Motor neuron (in vitro differentiated cells): Measurements from ENCODE around the gene NDE1. TPM values are rescaled to one million over a fixed set of nuclear protein-coding genes. Genes with fewer than 3 reads are reported as not detected.
A peak's percentile ranks its signal among the peaks of the same experiment; 100 is the strongest.
"Not testable (repeated sequence)": the region's sequence is repeated elsewhere in the genome, so short reads cannot be mapped to it uniquely, and the experiment has no call there.

Source experiments
- ATAC-seq, 8 experiments: fragments of 200-7000 bp; cut with Tn5 transposase; replicated peaks in 6 of 8; 2 replicates each; pipeline ENCODE4 v1.8.0; 2021; ENCODE audit warnings: mild to moderate bottlenecking in 8 of 8, moderate library complexity in 8 of 8
- H3K27ac ChIP-seq, 2 donors: fragments of 250-450 bp; sonication (Bioruptor Pico); 2 replicates each; pipeline ENCODE4 v1.9.0; 2021; ENCODE audit warnings: antibody characterized with exemption in 2 of 2, mild to moderate bottlenecking in 2 of 2, moderate library complexity in 1 of 2
- H3K4me1 ChIP-seq, 2 donors: fragments of 250-450 bp; sonication (Bioruptor Pico); replicated peaks in 1 of 2; 2 replicates each; pipeline ENCODE4 v1.6.1; 2021; ENCODE audit warnings: antibody characterized with exemption in 2 of 2, mild to moderate bottlenecking in 2 of 2, moderate library complexity in 1 of 2
- H3K4me3 ChIP-seq, 5 donors: fragments of 250-450 bp; sonication (Bioruptor Pico); 2 replicates each; pipeline ENCODE4 v1.9.0; 2021; ENCODE audit warnings: antibody characterized with exemption in 5 of 5, mild to moderate bottlenecking in 5 of 5, moderate library complexity in 4 of 5
- WGBS, 10 experiments: fragments of 450-650 bp; shearing (Covaris generic); methylation state at CpG; one replicate each; pipeline ENCODE4 v1.0.0; 2022; 5-methylcytosine and 5-hydroxymethylcytosine counted together
- in situ Hi-C, 9 experiments: fragments of 400-800 bp; cut with MboI; loops; one replicate each; pipeline ENCODE4 v1.15.0; 2021; ENCODE audit warnings: low sequenced_read_pairs in 9 of 9, low pct_unique_long_range_greater_than_20kb in 2 of 9; ENCODE audit not compliant: unreplicated experiment in 9 of 9
- total RNA-seq, 8 experiments: library from RNA; unstranded; fragments of 300-600 nt; gene quantifications; 2 replicates each; pipeline versions ENCODE4 v1.2.3 to v1.2.4, GENCODE V29; 2022

Gene NDE1, protein sequence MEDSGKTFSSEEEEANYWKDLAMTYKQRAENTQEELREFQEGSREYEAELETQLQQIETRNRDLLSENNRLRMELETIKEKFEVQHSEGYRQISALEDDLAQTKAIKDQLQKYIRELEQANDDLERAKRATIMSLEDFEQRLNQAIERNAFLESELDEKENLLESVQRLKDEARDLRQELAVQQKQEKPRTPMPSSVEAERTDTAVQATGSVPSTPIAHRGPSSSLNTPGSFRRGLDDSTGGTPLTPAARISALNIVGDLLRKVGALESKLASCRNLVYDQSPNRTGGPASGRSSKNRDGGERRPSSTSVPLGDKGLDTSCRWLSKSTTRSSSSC
- total RNA-seq, result 10 to 100 TPM in 6 of 8 experiments, 1 to 10 TPM in 2; 7.5 to 36.3 (median 14.4) TPM

DNA sequence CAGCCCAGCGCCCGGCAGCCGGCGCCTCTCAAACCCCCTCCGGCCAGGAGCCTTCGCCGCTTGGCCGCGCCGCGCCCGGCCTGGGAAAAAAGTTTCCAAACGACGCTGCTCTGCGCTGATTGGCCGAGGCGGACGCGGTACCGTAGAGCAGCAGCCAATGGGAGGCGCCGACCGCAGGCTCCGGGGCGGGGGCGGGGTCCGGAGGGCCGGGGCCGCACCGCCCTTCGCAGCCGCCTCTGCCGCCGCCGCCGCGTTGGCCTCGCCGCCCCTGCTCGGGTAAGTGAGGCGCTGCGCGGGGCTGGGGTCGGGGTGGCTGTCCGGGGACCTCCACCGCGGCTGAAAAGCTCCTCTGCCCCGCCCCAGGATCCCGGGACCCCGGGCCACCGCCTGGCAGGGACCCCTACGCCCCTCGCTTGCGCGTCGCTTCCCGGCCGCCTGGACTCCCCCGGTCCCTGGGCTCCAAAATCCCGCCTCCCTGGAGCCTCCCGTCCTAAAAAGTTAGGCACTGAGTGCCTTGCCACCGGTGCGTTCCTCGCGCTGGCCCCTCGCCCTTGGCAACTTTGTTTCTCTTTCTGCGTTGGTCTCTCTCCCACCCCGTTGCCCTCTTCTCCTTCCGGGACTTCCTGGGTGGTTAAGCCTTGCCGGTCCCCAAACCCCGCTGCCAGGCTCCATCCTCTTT lies at the start of gene NDE1:
TSS of gene NDE1 (plus strand) at position 227 of the 679 bp plus-strand sequence. CDS start 14,534 bp downstream, outside the sequence.
- Histone ChIP-seq H3K4me3 (peak within 1 kb of the TSS; percentile 52 to 82 (median 61)), H3K4me1 (peaks cover 0 to 2% of the 10 kb centered on the region in 2 donors), H3K27ac (peak within 1 kb of the TSS in 1 of 2 donors; percentile 56)
- WGBS, 10 experiments, result 0 to 6% (median 0%) methylated on average over 1 to 6 of the region's 71 CpGs; no CpG with 5 or more reads in 6 of the 10 experiments
- in situ Hi-C loops, result loop anchor here in 1 of 9 experiments (25.0 kb wide), 1 partner anchor 112 kb away; no protein-coding TSS in a partner anchor
- ATAC-seq, result peak; percentile 94 to 99 (median 98)

DNA sequence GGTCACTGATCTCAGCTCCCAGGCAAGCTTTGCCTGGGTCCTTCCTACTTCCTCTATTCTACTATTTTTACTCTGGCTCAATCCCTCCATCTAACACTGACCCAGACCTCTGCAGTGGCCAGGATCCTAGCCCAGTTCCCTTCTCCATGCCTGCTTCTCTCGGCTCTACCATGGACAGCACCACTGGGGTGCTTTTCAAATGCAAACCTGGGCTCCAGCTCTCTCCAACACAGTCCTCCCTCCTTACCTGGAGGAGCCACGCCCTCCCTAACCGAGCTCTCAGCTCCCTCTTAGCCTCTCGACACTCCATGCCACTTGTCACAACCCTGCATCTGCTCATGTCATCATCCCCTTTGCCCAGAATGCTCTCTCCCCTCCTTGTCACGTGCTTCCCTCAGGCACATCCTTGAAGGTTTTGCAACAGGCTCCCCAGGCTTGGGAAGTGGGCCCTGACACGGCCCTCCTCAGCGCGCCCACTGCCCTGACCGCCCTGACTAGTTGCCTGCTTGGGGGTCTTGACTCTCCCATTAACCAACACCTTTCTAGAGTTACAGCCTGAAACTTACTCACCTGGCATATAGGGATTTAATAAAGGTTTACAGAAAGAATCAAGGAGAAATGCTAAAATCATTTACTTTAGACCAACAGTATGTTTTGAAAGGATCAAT lies 48.7 kb upstream of the NDE1 start:
- H3K27ac ChIP-seq, result no peak overlapping the region
- WGBS, 10 experiments, result 0 to 100% (median 76%) methylated on average over 1 to 9 of the region's 9 CpGs; no CpG with 5 or more reads in 2 of the 10 experiments
- H3K4me3 ChIP-seq, result no peak overlapping the region
- in situ Hi-C loops, result loop anchor here in 1 of 9 experiments (25.0 kb wide), 1 partner anchor 111 kb away; no protein-coding TSS in a partner anchor
- peaks cover 0 to 7% of the 10 kb centered on the region in 2 donors for H3K4me1 ChIP-seq
- no peak for ATAC-seq

DNA sequence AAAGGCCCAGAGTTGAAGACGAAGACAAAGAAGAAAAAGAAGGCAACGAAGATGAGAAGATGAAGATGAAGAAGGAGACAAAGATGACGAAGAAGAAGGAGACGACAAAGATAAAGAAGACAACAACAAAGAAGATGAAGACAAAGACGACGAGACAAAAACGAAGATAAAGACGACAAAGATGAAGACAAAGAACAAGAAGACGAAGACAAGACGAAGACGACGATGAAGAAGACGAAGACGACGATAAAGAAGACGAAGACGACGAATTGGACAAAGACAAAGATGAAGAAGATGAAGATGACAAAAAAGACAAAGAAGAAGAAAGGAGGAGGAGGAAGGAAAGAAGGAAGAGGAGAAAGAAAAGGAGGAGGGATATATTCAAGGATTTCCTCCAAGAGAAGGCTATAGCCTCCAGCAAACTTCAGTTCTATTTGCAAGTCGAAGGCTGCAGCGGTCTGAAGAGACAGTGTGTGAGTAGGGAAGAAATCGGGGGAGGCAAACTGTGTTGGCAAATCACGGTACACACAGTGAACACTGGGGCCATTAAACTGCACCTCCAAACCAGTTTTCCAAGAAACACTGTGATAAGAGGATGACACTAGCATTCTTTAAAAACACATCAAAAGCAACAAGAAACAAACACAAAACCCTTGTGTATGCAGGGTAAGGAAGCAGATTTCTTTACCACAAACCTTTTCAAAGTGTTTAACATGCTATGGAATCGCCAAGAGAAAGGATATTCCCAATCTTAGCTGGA lies 47.6 kb upstream of the NDE1 start:
- no peak for ATAC-seq
- Histone ChIP-seq H3K4me3 (no peak overlapping the region), H3K4me1 (peaks cover 0 to 7% of the 10 kb centered on the region in 2 donors), H3K27ac (no peak overlapping the region)
- in situ Hi-C loops, result loop anchor here in 1 of 9 experiments (25.0 kb wide), 1 partner anchor 110 kb away; no protein-coding TSS in a partner anchor
- 88 to 100% (median 92%) methylated on average over 3 to 23 of the region's 23 CpGs for WGBS, 10 experiments

DNA sequence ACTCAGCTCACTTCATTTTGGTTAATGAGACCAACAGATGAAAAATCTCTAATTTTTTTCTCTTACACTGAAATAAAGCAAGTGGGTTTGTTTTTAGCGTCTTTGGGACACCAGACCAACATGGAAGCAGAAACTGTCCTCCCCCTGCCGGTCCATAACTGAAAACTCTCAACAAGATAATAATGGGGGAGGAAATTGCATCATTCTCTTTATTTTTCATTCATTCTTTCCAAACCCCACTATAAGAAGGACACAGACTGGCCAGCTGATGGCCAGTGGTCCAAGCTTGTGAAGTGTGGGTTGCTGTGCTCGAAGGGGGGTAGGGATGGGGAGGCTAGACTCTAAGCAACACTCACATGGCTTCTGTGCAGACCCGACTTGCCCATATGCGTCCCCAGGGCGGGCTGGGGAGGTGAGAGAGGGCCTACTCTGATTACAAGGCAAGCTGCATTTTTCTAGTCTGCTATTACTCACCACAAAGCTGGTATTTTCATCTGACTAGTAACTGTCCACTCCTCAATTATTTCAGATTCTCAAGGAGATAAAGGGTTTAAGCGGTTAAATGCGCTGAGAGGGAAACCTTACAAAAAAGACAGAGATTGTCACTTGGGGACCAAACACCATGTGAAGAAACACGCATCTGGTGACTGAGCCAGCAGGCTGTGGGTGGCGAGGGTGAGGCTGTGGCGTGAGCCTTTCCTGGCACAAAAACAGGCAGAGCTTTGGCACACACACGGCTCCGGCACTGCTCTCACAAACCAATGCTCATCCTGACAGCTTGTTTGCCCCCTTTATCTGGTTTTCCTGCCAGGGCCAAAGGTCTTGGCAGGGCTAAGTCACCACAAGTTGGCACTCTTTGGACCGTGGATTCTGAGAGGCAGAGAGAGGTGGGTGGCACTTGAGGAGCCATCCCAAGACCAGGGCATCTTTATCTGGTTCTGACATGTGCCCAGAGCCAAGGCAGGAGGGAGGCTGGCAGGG lies 45.3 kb upstream of the NDE1 start:
- no peak overlapping the region for H3K27ac ChIP-seq
- in situ Hi-C loops, result loop anchor here in 1 of 9 experiments (25.0 kb wide), 1 partner anchor 108 kb away; no protein-coding TSS in a partner anchor

DNA sequence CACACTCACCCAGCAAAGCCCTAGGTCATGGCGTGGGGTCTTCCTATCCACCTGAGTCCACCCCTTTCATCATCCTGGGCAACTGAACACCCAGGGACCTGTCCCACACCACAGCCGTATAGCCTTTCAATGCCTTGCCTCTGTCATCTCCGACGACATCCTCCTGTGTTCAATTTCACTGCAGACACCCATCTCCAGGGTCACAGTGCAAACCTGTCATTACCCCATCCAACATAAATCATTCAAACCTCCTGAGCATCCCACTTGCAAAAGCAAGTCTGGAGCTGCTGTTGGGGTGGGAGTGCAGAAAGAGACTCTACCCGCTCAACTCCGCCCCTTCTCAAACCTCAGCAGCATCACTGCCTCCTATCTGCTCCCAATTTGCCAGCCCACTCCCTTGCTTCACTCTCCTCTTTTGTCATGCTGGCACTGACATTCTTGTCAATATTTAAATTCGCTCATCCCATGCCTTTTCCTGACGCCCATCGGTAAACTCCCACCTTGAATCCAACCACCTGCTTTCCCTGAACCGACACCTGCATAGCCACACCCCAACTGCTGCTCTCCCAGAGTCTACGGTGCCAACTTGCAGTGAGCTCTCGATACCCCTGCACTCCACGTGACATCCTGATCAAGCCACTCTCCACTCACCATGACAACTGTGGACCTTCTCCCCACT lies 44.1 kb upstream of the NDE1 start:
- Histone ChIP-seq H3K27ac (peak overlapping the region in 1 of 2 donors; percentile 64), H3K4me3 (no peak overlapping the region), H3K4me1 (peaks cover 0 to 7% of the 10 kb centered on the region in 2 donors)
- peak in 5 of 8 experiments; percentile 67 to 76 (median 71) for ATAC-seq
- WGBS, 10 experiments, result 79 to 100% (median 89%) methylated on average over 3 to 8 of the region's 13 CpGs; no CpG with 5 or more reads in 3 of the 10 experiments
- in situ Hi-C loops, result loop anchor here in 1 of 9 experiments (25.0 kb wide), 1 partner anchor 106 kb away; no protein-coding TSS in a partner anchor

More for the DNA sequence above, 45.3 kb upstream of the NDE1 start:
- peak in 2 of 8 experiments; percentile 58 to 61 for ATAC-seq
- no peak overlapping the region for H3K4me3 ChIP-seq
- 20 to 96% (median 87%) methylated on average over 1 to 11 of the region's 14 CpGs; no CpG with 5 or more reads in 4 of the 10 experiments for WGBS, 10 experiments
- H3K4me1 ChIP-seq, result peaks cover 0 to 7% of the 10 kb centered on the region in 2 donors

DNA sequence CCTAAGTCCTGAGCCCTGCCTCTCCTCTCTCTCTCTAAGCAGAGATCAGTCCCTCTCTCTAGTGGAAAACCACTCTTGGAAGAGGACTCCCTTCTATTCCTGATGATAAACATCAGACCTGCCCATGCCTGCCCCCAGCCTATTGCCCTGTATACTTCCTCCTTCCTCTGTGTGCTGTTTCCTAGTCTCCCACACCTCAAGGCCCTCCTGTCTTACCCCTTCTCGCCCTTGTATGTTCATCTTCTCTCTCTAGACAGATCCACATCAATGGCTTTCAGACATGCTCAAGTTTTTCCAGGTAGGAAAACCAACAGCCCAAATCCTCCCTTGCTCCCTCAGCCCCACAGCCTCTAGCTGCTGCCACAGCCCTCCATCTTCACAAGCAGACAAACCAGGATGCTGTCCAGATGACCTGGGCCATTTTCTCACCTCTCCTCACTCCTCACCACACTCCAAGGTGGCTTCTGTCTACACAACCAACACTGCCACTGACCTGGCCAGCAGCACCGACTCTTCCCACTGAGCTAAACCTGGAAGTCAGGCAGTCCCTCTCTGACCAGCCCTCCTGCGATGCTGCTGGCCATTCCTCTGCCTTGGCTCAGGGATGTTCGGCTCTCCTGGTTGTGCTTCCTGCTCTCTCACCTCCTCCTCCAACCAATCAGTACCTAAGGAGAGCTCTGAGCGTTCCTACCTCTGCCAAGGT lies 43.4 kb upstream of the NDE1 start:
- WGBS, 10 experiments, result 79 to 100% (median 96%) methylated on average over 1 to 4 of the region's 5 CpGs; no CpG with 5 or more reads in 4 of the 10 experiments
- in situ Hi-C loops, result loop anchor here in 1 of 9 experiments (25.0 kb wide), 1 partner anchor 106 kb away; no protein-coding TSS in a partner anchor

DNA sequence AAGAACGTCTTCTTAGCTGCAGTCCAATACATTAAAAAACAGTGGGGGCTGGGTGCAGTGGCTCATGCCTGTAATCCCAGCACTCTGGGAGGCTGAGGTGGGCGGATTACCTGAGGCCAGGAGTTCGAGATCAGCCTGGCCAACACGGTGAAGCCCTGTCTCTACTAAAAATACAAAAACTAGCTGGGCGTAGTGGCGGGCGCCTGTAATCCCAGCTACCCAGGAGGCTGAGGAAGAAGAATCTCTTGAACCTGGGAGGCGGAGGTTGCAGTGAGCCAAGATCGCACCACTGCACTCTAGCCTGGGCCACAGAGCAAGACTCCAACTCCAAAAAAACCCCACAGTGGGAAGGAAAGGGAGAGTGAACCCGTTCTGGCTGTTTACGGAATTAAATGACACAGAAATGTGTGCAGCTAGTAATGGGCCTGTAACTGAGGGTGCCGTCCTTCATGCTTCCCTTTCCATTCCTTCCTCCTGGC lies 42.8 kb upstream of the NDE1 start:
- WGBS, 10 experiments, result 86 to 100% (median 95%) methylated on average over 1 to 11 of the region's 12 CpGs; no CpG with 5 or more reads in 5 of the 10 experiments
- not testable (repeated sequence) for H3K27ac ChIP-seq, H3K4me3 ChIP-seq, ATAC-seq, H3K4me1 ChIP-seq
- in situ Hi-C loops, result loop anchor here in 1 of 9 experiments (25.0 kb wide), 1 partner anchor 105 kb away; no protein-coding TSS in a partner anchor

More for the DNA sequence above, 43.4 kb upstream of the NDE1 start:
- no peak overlapping the region for H3K27ac ChIP-seq
- H3K4me3 ChIP-seq, result no peak overlapping the region
- H3K4me1 ChIP-seq, result peaks cover 0 to 7% of the 10 kb centered on the region in 2 donors
- ATAC-seq, result no peak

DNA sequence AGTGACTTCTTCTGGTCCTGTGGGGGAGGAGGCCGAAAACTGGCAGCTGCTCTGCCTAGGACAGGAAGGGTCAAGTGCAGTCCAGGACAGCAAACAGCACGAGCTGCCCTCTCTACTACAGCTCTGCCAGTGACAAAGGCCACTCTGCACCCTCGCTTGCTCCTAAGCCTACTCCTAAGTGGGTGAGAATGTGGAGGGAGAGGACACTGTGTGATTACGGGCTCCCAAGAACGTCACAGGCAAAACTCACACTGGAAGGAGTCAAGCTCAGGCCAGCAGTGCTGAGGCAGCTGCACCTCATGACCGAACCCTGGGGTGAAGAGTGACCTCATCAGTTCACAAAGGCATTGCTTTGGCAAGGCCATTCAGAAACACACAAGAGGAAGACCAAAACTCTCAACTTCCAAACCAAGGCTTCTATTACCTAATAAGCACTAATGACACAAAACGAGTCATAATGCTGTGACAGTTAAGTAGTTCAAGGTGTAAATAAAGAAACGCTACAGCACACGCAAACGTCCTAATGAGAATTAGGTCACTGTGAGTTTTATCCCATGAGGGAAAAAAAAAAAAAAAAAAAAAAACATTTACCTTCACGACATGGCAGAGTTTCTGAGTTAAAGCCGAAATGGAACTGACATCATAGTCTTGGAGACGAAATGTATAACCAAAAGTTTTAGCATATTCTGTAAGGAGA lies 42.2 kb upstream of the NDE1 start:
- Histone ChIP-seq H3K4me3 (no peak overlapping the region), H3K27ac (no peak overlapping the region), H3K4me1 (peaks cover 0 to 7% of the 10 kb centered on the region in 2 donors)
- in situ Hi-C loops, result loop anchor here in 1 of 9 experiments (25.0 kb wide), 1 partner anchor 104 kb away; no protein-coding TSS in a partner anchor
- 65 to 97% (median 82%) methylated on average over 4 to 10 of the region's 13 CpGs for WGBS, 10 experiments
- peak in 3 of 8 experiments; percentile 25 to 67 (median 64) for ATAC-seq

DNA sequence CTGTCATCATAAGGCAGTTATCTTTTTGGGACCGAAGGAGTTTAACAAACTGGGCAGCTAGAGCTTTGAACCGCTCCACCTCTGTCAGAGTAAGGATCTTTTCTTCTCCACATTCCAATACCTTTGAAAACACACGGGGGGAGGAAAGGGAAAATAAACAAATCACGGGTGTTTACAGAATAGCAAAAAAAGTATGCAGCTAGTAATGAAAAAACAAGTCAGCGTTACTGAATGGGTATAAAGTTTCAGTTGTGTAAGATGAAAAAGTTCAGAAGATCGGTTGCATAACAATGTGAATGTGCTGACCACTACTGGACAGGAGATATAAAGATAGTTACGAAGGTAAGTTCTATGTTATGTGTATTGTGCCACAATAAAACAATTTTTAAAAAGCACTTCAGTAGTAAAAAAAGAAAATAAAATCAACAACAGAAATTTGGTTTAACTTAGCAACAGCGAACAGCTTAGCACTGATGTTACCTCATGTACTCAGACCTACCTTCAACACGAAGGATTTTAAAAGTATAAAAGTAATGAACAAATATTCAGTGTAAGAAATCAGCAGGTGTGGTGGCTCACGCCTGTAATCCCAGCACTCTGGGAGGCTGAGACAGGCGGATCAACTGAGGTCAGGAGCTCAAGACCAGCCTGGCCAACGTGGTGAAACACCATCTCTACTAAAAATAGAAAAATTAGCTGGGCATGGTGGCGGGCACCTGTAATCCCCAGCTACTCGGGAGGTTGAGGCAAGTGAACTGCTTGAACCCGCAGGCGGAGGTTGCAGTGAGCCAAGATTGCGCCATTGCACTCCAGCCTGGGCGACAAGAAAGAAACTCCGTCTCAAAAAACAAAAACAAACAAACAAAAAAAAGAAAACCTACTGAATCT lies 41.4 kb upstream of the NDE1 start:
- in situ Hi-C loops, result loop anchor here in 1 of 9 experiments (25.0 kb wide), 1 partner anchor 104 kb away; no protein-coding TSS in a partner anchor
- H3K27ac ChIP-seq, result no peak overlapping the region
- WGBS, 10 experiments, result 74 to 98% (median 90%) methylated on average over 8 to 19 of the region's 19 CpGs
- no peak for ATAC-seq
- no peak overlapping the region for H3K4me3 ChIP-seq
- peaks cover 0 to 7% of the 10 kb centered on the region in 2 donors for H3K4me1 ChIP-seq
